B cell (primary cell): ENCODE results near the gene RASD1. TPM values are rescaled to one million over a fixed set of nuclear protein-coding genes. Genes with fewer than 3 reads are reported as not detected.

Experiments used
- ATAC-seq: fragments of 200-7000 bp; cut with Tn5 transposase; one replicate; pipeline ENCODE4 v1.10.0; 2021; ENCODE audit warnings: low read depth, mild to moderate bottlenecking, moderate number of reproducible peaks, moderate library complexity
- CTCF ChIA-PET: fragments of 350-600 bp; sonication (Branson Sonifier 250); formaldehyde crosslinking; loops from one replicate; lab custom pipeline; 2021; ENCODE audit warnings: antibody characterized with exemption, inconsistent platforms; lab: Charles Lee
- POLR2A ChIA-PET: fragments of 350-600 bp; sonication (Branson Sonifier 250); formaldehyde crosslinking; loops from one replicate; lab custom pipeline; 2021; ENCODE audit warnings: antibody characterized with exemption; lab: Charles Lee
- DNase-seq: peaks from one replicate; pipeline ENCODE4 v3.0.0; 2013
- H2AFZ ChIP-seq: 2 replicates; pipeline ENCODE4 v1.6.1; 2012; ENCODE audit warnings: mild to moderate bottlenecking, low read depth, low read length; ENCODE audit not compliant: insufficient read depth, poor library complexity, severe bottlenecking
- H3K27ac ChIP-seq, 2 donors: 1 replicate in 1 of 2; 2 replicates in 1 of 2; pipeline ENCODE4 v1.5.1; 2012 to 2013; ENCODE audit warnings: low read length in 2 of 2, mild to moderate bottlenecking in 2 of 2, moderate library complexity in 1 of 2
- H3K27me3 ChIP-seq, 4 experiments: fragments of 200-600 bp in 1 of 4; sonication (generic) in 1 of 4; replicated peaks in 1 of 4; 1 replicate in 2 of 4; 2 replicates in 2 of 4; pipeline versions ENCODE4 v1.6.1 to v1.7.0; 2013 to 2016; ENCODE audit warnings: low read length in 3 of 4, mild to moderate bottlenecking in 2 of 4, mixed read lengths in 1 of 4, moderate library complexity in 1 of 4; ENCODE audit not compliant: insufficient read depth in 4 of 4, control insufficient read depth in 3 of 4; ENCODE audit errors: control extremely low read depth in 1 of 4
- H3K36me3 ChIP-seq, 2 experiments: replicated peaks in 1 of 2; 1 replicate in 1 of 2; 2 replicates in 1 of 2; pipeline versions ENCODE4 v1.6.1 to v1.7.1; 2013; ENCODE audit warnings: low read length in 1 of 2; ENCODE audit not compliant: insufficient read depth in 2 of 2, control insufficient read depth in 1 of 2; ENCODE audit errors: control extremely low read depth in 1 of 2, extremely low read depth in 1 of 2
- H3K4me1 ChIP-seq, 2 donors: fragments of 200-600 bp in 1 of 2; sonication (generic) in 1 of 2; 1 replicate in 1 of 2; 2 replicates in 1 of 2; pipeline versions ENCODE4 v1.5.1 to v1.6.1; 2013 to 2017; ENCODE audit warnings: low read length in 2 of 2; ENCODE audit not compliant: control insufficient read depth in 2 of 2, insufficient read depth in 2 of 2
- H3K4me2 ChIP-seq: replicated peaks from 2 replicates; pipeline ENCODE3; 2012; ENCODE audit warnings: mild to moderate bottlenecking, low read depth, low read length; ENCODE audit not compliant: poor library complexity, severe bottlenecking
- H3K4me3 ChIP-seq, 5 experiments: fragments of 200-600 bp in 1 of 5; sonication (generic) in 1 of 5; 1 replicate in 3 of 5; 2 replicates in 2 of 5; pipeline versions ENCODE4 v1.5.1 to v1.7.0; 2011 to 2016; ENCODE audit warnings: low read length in 4 of 5, mild to moderate bottlenecking in 4 of 5, low read depth in 2 of 5, control low read depth in 1 of 5, moderate library complexity in 1 of 5; ENCODE audit not compliant: insufficient read depth in 1 of 5; ENCODE audit errors: control extremely low read depth in 1 of 5, extremely low read depth in 1 of 5
- H3K79me2 ChIP-seq: fragments of 200-600 bp; sonication (generic); one replicate; pipeline ENCODE4 v1.6.0; 2016; ENCODE audit warnings: low read length; ENCODE audit not compliant: control insufficient read depth, insufficient read depth
- H3K9ac ChIP-seq: fragments of 200-600 bp; sonication (generic); 2 replicates; pipeline ENCODE4 v1.6.1; 2017; ENCODE audit warnings: mild to moderate bottlenecking, low read length, moderate library complexity
- H3K9me3 ChIP-seq, 3 donors: one replicate each; pipeline versions ENCODE4 v1.6.1 to v1.7.1; 2013; ENCODE audit warnings: low read length in 2 of 3; ENCODE audit not compliant: control insufficient read depth in 2 of 3, insufficient read depth in 1 of 3; ENCODE audit errors: control extremely low read depth in 1 of 3
- H4K20me1 ChIP-seq: 2 replicates; pipeline ENCODE4 v1.6.0; 2012; ENCODE audit warnings: mild to moderate bottlenecking, low read length; ENCODE audit not compliant: insufficient read depth, control insufficient read depth, poor library complexity, severe bottlenecking
- H3K27ac Mint-ChIP-seq: one replicate; pipeline ENCODE4 v1.8.0; 2021; ENCODE audit warnings: mixed read lengths
- H3K27me3 Mint-ChIP-seq: one replicate; pipeline ENCODE4 v1.8.0; 2021; ENCODE audit warnings: mixed read lengths
- H3K4me1 Mint-ChIP-seq: one replicate; pipeline ENCODE4 v1.8.0; 2021; ENCODE audit warnings: mixed read lengths
- H3K4me3 Mint-ChIP-seq: one replicate; pipeline ENCODE4 v1.8.0; 2021; ENCODE audit warnings: mixed read lengths
- H3K9me3 Mint-ChIP-seq: one replicate; pipeline ENCODE4 v1.8.0; 2022; ENCODE audit warnings: mixed read lengths; ENCODE audit not compliant: insufficient read depth
- EZH2 ChIP-seq: IDR thresholded peaks from 2 replicates; pipeline ENCODE4 v1.6.1; 2012; ENCODE audit warnings: borderline replicate concordance, low read depth, mild to moderate bottlenecking, moderate library complexity, low read length; ENCODE audit not compliant: insufficient read depth, poor library complexity, severe bottlenecking
- WGBS: methylation state at CpG from one replicate; pipeline ENCODE4 v1.1.5; 2013; ENCODE audit warnings: missing lambda C conversion rate; ENCODE audit not compliant: insufficient coverage; 5-methylcytosine and 5-hydroxymethylcytosine counted together
- intact Hi-C: fragments of 100-400 bp; cut with micrococcal nuclease; formaldehyde crosslinking; loops from one replicate; pipeline ENCODE4 v1.10.0; 2022
- polyA plus RNA-seq: library from polyadenylated mRNA; depleted of rRNA; stranded (reverse); fragments of >200 nt; gene quantifications from 2 replicates; pipeline ENCODE4 v1.2.3, GENCODE V29; 2012
- total RNA-seq, 2 donors: library from RNA; stranded (reverse); fragments of 120-200 nt in 1 of 2; gene quantifications; 1 replicate in 1 of 2; 2 replicates in 1 of 2; pipeline versions ENCODE4 v1.2.3 to v1.2.4, GENCODE V29; 2013 to 2022
- TF ChIP-seq, protein P1 (sequence below): fragments of 200-600 bp; IDR thresholded peaks from one replicate; pipeline ENCODE4 v1.8.0; 2022; ENCODE audit warnings: antibody characterized with exemption, mild to moderate bottlenecking

The RASD1 gene
- total and polyA plus RNA-seq, 2 donors (not counting 1 experiment from before 2014, with no cell fraction given), result 0.95 to 3.2 TPM

DNA sequence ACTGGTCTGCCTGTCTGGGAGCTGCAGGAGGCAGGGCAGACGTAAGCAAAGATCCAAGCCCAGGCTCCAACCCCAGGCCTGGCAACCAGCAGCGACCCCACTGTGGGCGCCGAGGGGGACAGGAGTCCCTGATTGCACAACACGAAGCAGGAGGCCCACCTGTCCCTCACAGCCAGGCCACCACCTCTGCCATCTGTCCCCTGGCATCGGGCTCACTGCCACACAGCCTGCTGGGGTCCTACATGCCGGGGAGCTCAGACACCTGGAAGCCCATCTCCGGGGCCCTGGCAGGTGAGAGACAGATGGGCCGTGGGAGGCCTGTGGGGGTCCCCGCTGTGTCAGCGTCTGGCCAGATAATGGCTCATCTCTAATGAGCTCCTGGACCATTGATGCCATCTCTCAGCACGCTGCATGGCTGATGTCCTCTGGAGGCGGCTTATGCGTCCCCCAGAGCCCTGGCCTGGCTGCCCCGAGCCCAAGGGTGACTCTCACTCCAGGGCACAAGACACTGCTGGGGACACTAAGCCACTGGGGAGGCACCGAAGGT is 11.3 kb upstream of the RASD1 start:
- intact Hi-C loops, result no loop called here
- no peak overlapping the region for H3K27ac Mint-ChIP-seq
- no peak for TF ChIP-seq EZH2
- TF ChIP-seq, protein P1, sequence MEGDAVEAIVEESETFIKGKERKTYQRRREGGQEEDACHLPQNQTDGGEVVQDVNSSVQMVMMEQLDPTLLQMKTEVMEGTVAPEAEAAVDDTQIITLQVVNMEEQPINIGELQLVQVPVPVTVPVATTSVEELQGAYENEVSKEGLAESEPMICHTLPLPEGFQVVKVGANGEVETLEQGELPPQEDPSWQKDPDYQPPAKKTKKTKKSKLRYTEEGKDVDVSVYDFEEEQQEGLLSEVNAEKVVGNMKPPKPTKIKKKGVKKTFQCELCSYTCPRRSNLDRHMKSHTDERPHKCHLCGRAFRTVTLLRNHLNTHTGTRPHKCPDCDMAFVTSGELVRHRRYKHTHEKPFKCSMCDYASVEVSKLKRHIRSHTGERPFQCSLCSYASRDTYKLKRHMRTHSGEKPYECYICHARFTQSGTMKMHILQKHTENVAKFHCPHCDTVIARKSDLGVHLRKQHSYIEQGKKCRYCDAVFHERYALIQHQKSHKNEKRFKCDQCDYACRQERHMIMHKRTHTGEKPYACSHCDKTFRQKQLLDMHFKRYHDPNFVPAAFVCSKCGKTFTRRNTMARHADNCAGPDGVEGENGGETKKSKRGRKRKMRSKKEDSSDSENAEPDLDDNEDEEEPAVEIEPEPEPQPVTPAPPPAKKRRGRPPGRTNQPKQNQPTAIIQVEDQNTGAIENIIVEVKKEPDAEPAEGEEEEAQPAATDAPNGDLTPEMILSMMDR, result no peak
- H3K27ac ChIP-seq, result no peak overlapping the region
- ATAC-seq (no peak), DNase-seq (no peak)
- H3K27me3 ChIP-seq, result no peaks in the 10 kb centered on the region
- no peaks in the 10 kb centered on the region for H3K79me2 ChIP-seq
- WGBS, result 87% methylated on average over 16 of the region's 16 CpGs
- H3K4me3 Mint-ChIP-seq, result no peak overlapping the region
- no peaks in the 10 kb centered on the region for H3K9me3 Mint-ChIP-seq
- ChIA-PET CTCF (interaction anchor here (0.6 to 1.0 kb wide), 2 partner anchors 11 to 105 kb away, joined by 3 to 4 read pairs; no protein-coding TSS in a partner anchor), POLR2A (no interaction called here)
- H2AFZ ChIP-seq, result no peak overlapping the region
- no peaks in the 10 kb centered on the region for H3K4me1 Mint-ChIP-seq
- H4K20me1 ChIP-seq, result no peaks in the 10 kb centered on the region
- H3K27me3 Mint-ChIP-seq, result peaks cover 3% of the 10 kb centered on the region
- no peaks in the 10 kb centered on the region for H3K4me1 ChIP-seq
- no peak overlapping the region for H3K9ac ChIP-seq
- no peaks in the 10 kb centered on the region for H3K36me3 ChIP-seq
- no peak overlapping the region for H3K4me2 ChIP-seq
- no peaks in the 10 kb centered on the region for H3K9me3 ChIP-seq
- H3K4me3 ChIP-seq, result no peak overlapping the region

DNA sequence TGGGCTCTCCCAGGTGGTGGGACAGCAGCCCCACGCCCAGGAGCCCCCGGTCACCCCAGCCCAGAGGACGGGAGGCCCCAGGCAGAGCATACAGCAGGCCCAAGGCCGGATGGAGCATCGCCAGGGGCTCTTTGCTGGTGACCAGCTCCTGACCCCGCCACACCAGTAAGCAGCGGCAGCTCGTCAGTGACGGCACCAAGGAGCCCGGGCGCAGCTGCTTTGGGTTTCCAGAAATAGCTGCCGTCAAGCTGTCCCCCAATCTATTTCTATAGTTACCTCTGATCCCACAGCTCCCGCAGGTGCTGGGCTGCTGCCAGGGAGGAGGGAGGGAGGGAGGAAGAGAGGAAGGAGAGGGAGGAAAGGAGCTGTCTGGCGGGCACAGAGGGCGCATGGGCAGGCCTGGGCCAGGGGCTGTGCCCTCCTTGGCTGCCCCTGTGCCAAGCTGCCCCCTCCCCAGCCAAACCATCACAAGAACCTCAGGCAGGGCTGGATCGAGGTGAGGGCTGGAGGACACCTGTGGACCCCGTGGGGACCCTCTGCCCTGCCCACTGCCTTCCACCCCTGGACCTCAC is 10.8 kb upstream of the RASD1 start:
- H3K9me3 Mint-ChIP-seq, result no peaks in the 10 kb centered on the region
- Histone ChIP-seq H3K4me2 (no peak overlapping the region), H2AFZ (no peak overlapping the region), H3K79me2 (no peaks in the 10 kb centered on the region), H4K20me1 (no peaks in the 10 kb centered on the region), H3K4me3 (no peak overlapping the region), H3K9me3 (no peaks in the 10 kb centered on the region), H3K27ac (no peak overlapping the region), H3K4me1 (no peaks in the 10 kb centered on the region), H3K36me3 (no peaks in the 10 kb centered on the region), H3K27me3 (no peaks in the 10 kb centered on the region), H3K9ac (no peak overlapping the region)
- no peaks in the 10 kb centered on the region for H3K4me1 Mint-ChIP-seq
- H3K4me3 Mint-ChIP-seq, result no peak overlapping the region
- TF ChIP-seq, protein P1, result no peak
- no peak for TF ChIP-seq EZH2
- no peak for DNase-seq
- intact Hi-C loops, result no loop called here
- no peak overlapping the region for H3K27ac Mint-ChIP-seq
- POLR2A ChIA-PET, result no interaction called here
- CTCF ChIA-PET, result interaction anchor here (0.6 to 1.0 kb wide), 2 partner anchors 10 to 106 kb away, joined by 3 to 4 read pairs; no protein-coding TSS in a partner anchor
- 31% methylated on average over 14 of the region's 17 CpGs for WGBS
- H3K27me3 Mint-ChIP-seq, result peaks cover 3% of the 10 kb centered on the region
- no peak for ATAC-seq
